Naive thymus-derived CD4-positive, alpha-beta T cell (primary cell): Measurements from ENCODE around the gene AMIGO3. TPM values are rescaled to one million over a fixed set of nuclear protein-coding genes. Genes with fewer than 3 reads are reported as not detected.
"Not testable (repeated sequence)": the region's sequence is repeated elsewhere in the genome, so short reads cannot be mapped to it uniquely, and the experiment has no call there.

Experiments used
- ATAC-seq: fragments of 150-1000 bp; cut with Tn5 transposase; 2 replicates; pipeline ENCODE4 v1.10.0; 2021; ENCODE audit warnings: mild to moderate bottlenecking, moderate library complexity
- CTCF ChIA-PET: fragments of 350-600 bp; sonication (Branson Sonifier 250); formaldehyde crosslinking; loops from one replicate; lab custom pipeline; 2021; ENCODE audit warnings: antibody characterized with exemption; lab: Charles Lee
- POLR2A ChIA-PET: fragments of 350-600 bp; sonication (Branson Sonifier 250); formaldehyde crosslinking; loops from one replicate; lab custom pipeline; 2021; ENCODE audit warnings: antibody characterized with exemption, inconsistent platforms; lab: Charles Lee
- DNase-seq, 9 donors: peaks; one replicate each; pipeline versions ENCODE4 v3.0.0 to v3.0.0-alpha.2; 2020 to 2022; ENCODE audit warnings: mixed read lengths in 1 of 9
- H3K27ac ChIP-seq: one replicate; pipeline ENCODE4 v1.7.0; 2013; ENCODE audit warnings: mild to moderate bottlenecking, low read depth, low read length, moderate library complexity
- H3K27me3 ChIP-seq, 2 donors: one replicate each; pipeline ENCODE4 v1.7.0; 2013; ENCODE audit warnings: low read length in 2 of 2, mild to moderate bottlenecking in 2 of 2, moderate library complexity in 2 of 2; ENCODE audit not compliant: control insufficient read depth in 2 of 2, insufficient read depth in 2 of 2
- H3K36me3 ChIP-seq, 3 experiments: 1 replicate in 2 of 3; 2 replicates in 1 of 3; pipeline ENCODE4 v1.7.0; 2013; ENCODE audit warnings: low read length in 3 of 3, mild to moderate bottlenecking in 3 of 3, moderate library complexity in 1 of 3; ENCODE audit not compliant: insufficient read depth in 3 of 3, control insufficient read depth in 2 of 3
- H3K4me1 ChIP-seq, 2 donors: one replicate each; pipeline ENCODE4 v1.7.0; 2013; ENCODE audit warnings: low read length in 2 of 2, mild to moderate bottlenecking in 2 of 2, moderate library complexity in 1 of 2; ENCODE audit not compliant: control insufficient read depth in 2 of 2, insufficient read depth in 2 of 2
- H3K4me3 ChIP-seq: 2 replicates; pipeline ENCODE4 v1.7.0; 2013; ENCODE audit warnings: mild to moderate bottlenecking, low read length
- H3K9me3 ChIP-seq, 3 experiments: 1 replicate in 2 of 3; 2 replicates in 1 of 3; pipeline ENCODE4 v1.7.0; 2013; ENCODE audit warnings: low read length in 3 of 3; ENCODE audit not compliant: control insufficient read depth in 2 of 3
- H3K27ac Mint-ChIP-seq, 9 donors: one replicate each; pipeline ENCODE4 v1.8.0; 2020 to 2022; ENCODE audit warnings: mixed read lengths in 9 of 9, mild to moderate bottlenecking in 8 of 9, moderate library complexity in 5 of 9, inconsistent platforms in 2 of 9
- H3K27me3 Mint-ChIP-seq, 5 donors: one replicate each; pipeline ENCODE4 v1.8.0; 2021 to 2022; ENCODE audit warnings: mixed read lengths in 5 of 5, mild to moderate bottlenecking in 1 of 5
- H3K36me3 Mint-ChIP-seq, 5 donors: one replicate each; pipeline ENCODE4 v1.8.0; 2020 to 2022; ENCODE audit warnings: mixed read lengths in 5 of 5, mild to moderate bottlenecking in 3 of 5, inconsistent platforms in 1 of 5
- H3K4me1 Mint-ChIP-seq, 7 donors: one replicate each; pipeline ENCODE4 v1.8.0; 2020 to 2022; ENCODE audit warnings: mixed read lengths in 7 of 7, mild to moderate bottlenecking in 3 of 7, inconsistent platforms in 1 of 7
- H3K4me3 Mint-ChIP-seq, 10 donors: one replicate each; pipeline ENCODE4 v1.8.0; 2020 to 2022; ENCODE audit warnings: mild to moderate bottlenecking in 10 of 10, mixed read lengths in 10 of 10, moderate library complexity in 6 of 10, inconsistent platforms in 2 of 10
- H3K9me3 Mint-ChIP-seq, 11 donors: one replicate each; pipeline ENCODE4 v1.8.0; 2020 to 2022; ENCODE audit warnings: mixed read lengths in 11 of 11, mild to moderate bottlenecking in 4 of 11, inconsistent platforms in 1 of 11, moderate library complexity in 1 of 11
- intact Hi-C, 2 donors: fragments of 100-400 bp; cut with micrococcal nuclease; formaldehyde crosslinking; loops; one replicate each; pipeline ENCODE4 v1.15.1; 2023
- polyA plus RNA-seq, 2 donors: library from polyadenylated mRNA; unstranded; fragments of 300-500 nt; fragmentation: Illumina TruSeq; gene quantifications; one replicate each; pipeline ENCODE4 v1.2.3, GENCODE V29; 2021
- total RNA-seq, 6 experiments: library from RNA in 5 of 6; stranded (reverse) in 5 of 6; gene quantifications; 1 replicate in 5 of 6; 2 replicates in 1 of 6; pipeline ENCODE4 v1.2.3 and lab custom pipeline; 2021 to 2026

AMIGO3 gene
- total and polyA plus RNA-seq, 7 experiments from 2014 or later, result 0.16 to 1.8 (median 0.41) TPM; not detected in 3

- POLR2A ChIA-PET, H3K27me3 ChIP-seq, H3K9me3 Mint-ChIP-seq, H3K4me3 ChIP-seq, H3K27ac ChIP-seq, intact Hi-C loops, H3K36me3 Mint-ChIP-seq, ATAC-seq, H3K9me3 ChIP-seq, DNase-seq, H3K4me3 Mint-ChIP-seq, H3K4me1 ChIP-seq, H3K27me3 Mint-ChIP-seq: not testable (repeated sequence)
- CTCF ChIA-PET, result interaction anchor here (1.0 kb wide), 1 partner anchor 155 kb away, joined by 3 read pairs; no protein-coding TSS in a partner anchor
- peak overlapping the region in 1 of 9 donors; percentile 12 for H3K27ac Mint-ChIP-seq
- peaks cover 15 to 37% (median 35%) of the 10 kb centered on the region in 7 donors for H3K4me1 Mint-ChIP-seq
- peaks cover 0 to 28% (median 0%) of the 10 kb centered on the region in 3 experiments for H3K36me3 ChIP-seq
Measured at GRCh38 chr3:49694409-49695070, 24.9 kb downstream of the AMIGO3 start.

- H3K27me3 Mint-ChIP-seq, CTCF ChIA-PET, H3K27ac ChIP-seq, H3K27me3 ChIP-seq, H3K36me3 ChIP-seq, POLR2A ChIA-PET, ATAC-seq, H3K9me3 ChIP-seq, H3K36me3 Mint-ChIP-seq, H3K4me3 ChIP-seq, DNase-seq, H3K9me3 Mint-ChIP-seq, intact Hi-C loops: not testable (repeated sequence)
- peaks cover 6 to 13% of the 10 kb centered on the region in 2 donors for H3K4me1 ChIP-seq
- Mint-ChIP-seq H3K27ac (peak overlapping the region in 1 of 9 donors; percentile 10), H3K4me3 (peak overlapping the region in 9 of 10 donors; percentile 17 to 99 (median 95)), H3K4me1 (peaks cover 20 to 52% (median 43%) of the 10 kb centered on the region in 7 donors)
Measured at GRCh38 chr3:49691481-49691880, 28.0 kb downstream of the AMIGO3 start.

- H3K27me3 Mint-ChIP-seq, H3K9me3 ChIP-seq, H3K27me3 ChIP-seq, intact Hi-C loops, H3K36me3 ChIP-seq, H3K27ac ChIP-seq, ATAC-seq, H3K4me3 ChIP-seq, CTCF ChIA-PET, H3K9me3 Mint-ChIP-seq, DNase-seq, H3K36me3 Mint-ChIP-seq: not testable (repeated sequence)
- peak overlapping the region; percentile 84 to 99 (median 96) for H3K4me3 Mint-ChIP-seq
- peak overlapping the region in 4 of 9 donors; percentile 10 to 92 (median 32) for H3K27ac Mint-ChIP-seq
- peaks cover 6 to 13% of the 10 kb centered on the region in 2 donors for H3K4me1 ChIP-seq
- POLR2A ChIA-PET, result interaction anchor here (0.7 kb wide), 1 partner anchor 14 kb away, joined by 4 read pairs; no protein-coding TSS in a partner anchor
- peaks cover 20 to 52% (median 43%) of the 10 kb centered on the region in 7 donors for H3K4me1 Mint-ChIP-seq
Measured at GRCh38 chr3:49690856-49691255, 28.6 kb downstream of the AMIGO3 start.

GRCh38 chr3:49689908-49690624 is 29.4 kb downstream of the AMIGO3 start:
- CTCF ChIA-PET, ATAC-seq, H3K27me3 Mint-ChIP-seq, H3K9me3 ChIP-seq, H3K36me3 Mint-ChIP-seq, H3K27me3 ChIP-seq, DNase-seq, H3K36me3 ChIP-seq, H3K9me3 Mint-ChIP-seq: not testable (repeated sequence)
- Mint-ChIP-seq H3K4me3 (peak overlapping the region; percentile 84 to 99 (median 96)), H3K27ac (peak overlapping the region; percentile 87 to 99 (median 95)), H3K4me1 (peaks cover 20 to 56% (median 43%) of the 10 kb centered on the region in 7 donors)
- POLR2A ChIA-PET, result interaction anchor here (0.6 to 1.3 kb wide), 3 partner anchors 13 to 33 kb away, joined by 3 to 5 read pairs (median 4); no protein-coding TSS in a partner anchor
- Histone ChIP-seq H3K4me1 (peaks cover 6 to 13% of the 10 kb centered on the region in 2 donors), H3K27ac (peak overlapping the region; percentile 82), H3K4me3 (peak overlapping the region; percentile 97)
- intact Hi-C loops, result loop anchor here (1.0 to 5.0 kb wide), 5 partner anchors 16 to 239 kb away; partner anchors contain the start of genes APEH (in 2 of the 2), AMIGO3 (in 1 of the 2), GMPPB (in 1 of the 2) and MON1A (in 1 of the 2)

GRCh38 chr3:49689046-49689907 is 30.2 kb downstream of the AMIGO3 start, which contains the start of the genes MST1 and RNF123:
TSS of gene MST1 (minus strand) at chr3:49689474. CDS start at chr3:49688691, 783 bp downstream.
TSS of gene RNF123 (plus strand) at chr3:49689557. CDS start at chr3:49691166, 1,609 bp downstream.
- Histone ChIP-seq H3K9me3 (no peaks in the 10 kb centered on the region), H3K4me3 (peak within 1 kb of the TSS; percentile 97), H3K27ac (peak within 1 kb of the TSS; percentile 82), H3K4me1 (peaks cover 6 to 13% of the 10 kb centered on the region in 2 donors), H3K36me3 (peaks cover 0 to 6% (median 0%) of the 10 kb centered on the region in 3 experiments), H3K27me3 (no peaks in the 10 kb centered on the region)
- Mint-ChIP-seq H3K9me3 (peaks cover 0 to 5% (median 0%) of the 10 kb centered on the region in 11 donors), H3K4me1 (peaks cover 20 to 54% (median 41%) of the 10 kb centered on the region in 7 donors), H3K27ac (peak within 1 kb of the TSS; percentile 87 to 99 (median 95)), H3K36me3 (no peaks in the 10 kb centered on the region), H3K27me3 (peaks cover 0 to 5% (median 0%) of the 10 kb centered on the region in 5 donors), H3K4me3 (peak within 1 kb of the TSS; percentile 84 to 99 (median 96))
- intact Hi-C loops, result loop anchor here (1.0 to 5.0 kb wide), 5 partner anchors 15 to 240 kb away; partner anchors contain the start of genes APEH (in 2 of the 2), AMIGO3 (in 1 of the 2), GMPPB (in 1 of the 2) and MON1A (in 1 of the 2)
- CTCF ChIA-PET, result no interaction called here
- DNase-seq (peak; percentile 89 to 96 (median 93)), ATAC-seq (peak; percentile 91)
- POLR2A ChIA-PET, result interaction anchor here (0.6 to 1.3 kb wide), 4 partner anchors 11 to 677 kb away, joined by 3 to 5 read pairs (median 4); no protein-coding TSS in a partner anchor
